ENCODE measurements around the gene PPM1M.

Gene PPM1M

GRCh38 chr3:52256622-52257021 is 11.1 kb downstream of the PPM1M start:
- CTCF ChIA-PET = no interaction called here
- TF ChIP-seq, protein P1, sequence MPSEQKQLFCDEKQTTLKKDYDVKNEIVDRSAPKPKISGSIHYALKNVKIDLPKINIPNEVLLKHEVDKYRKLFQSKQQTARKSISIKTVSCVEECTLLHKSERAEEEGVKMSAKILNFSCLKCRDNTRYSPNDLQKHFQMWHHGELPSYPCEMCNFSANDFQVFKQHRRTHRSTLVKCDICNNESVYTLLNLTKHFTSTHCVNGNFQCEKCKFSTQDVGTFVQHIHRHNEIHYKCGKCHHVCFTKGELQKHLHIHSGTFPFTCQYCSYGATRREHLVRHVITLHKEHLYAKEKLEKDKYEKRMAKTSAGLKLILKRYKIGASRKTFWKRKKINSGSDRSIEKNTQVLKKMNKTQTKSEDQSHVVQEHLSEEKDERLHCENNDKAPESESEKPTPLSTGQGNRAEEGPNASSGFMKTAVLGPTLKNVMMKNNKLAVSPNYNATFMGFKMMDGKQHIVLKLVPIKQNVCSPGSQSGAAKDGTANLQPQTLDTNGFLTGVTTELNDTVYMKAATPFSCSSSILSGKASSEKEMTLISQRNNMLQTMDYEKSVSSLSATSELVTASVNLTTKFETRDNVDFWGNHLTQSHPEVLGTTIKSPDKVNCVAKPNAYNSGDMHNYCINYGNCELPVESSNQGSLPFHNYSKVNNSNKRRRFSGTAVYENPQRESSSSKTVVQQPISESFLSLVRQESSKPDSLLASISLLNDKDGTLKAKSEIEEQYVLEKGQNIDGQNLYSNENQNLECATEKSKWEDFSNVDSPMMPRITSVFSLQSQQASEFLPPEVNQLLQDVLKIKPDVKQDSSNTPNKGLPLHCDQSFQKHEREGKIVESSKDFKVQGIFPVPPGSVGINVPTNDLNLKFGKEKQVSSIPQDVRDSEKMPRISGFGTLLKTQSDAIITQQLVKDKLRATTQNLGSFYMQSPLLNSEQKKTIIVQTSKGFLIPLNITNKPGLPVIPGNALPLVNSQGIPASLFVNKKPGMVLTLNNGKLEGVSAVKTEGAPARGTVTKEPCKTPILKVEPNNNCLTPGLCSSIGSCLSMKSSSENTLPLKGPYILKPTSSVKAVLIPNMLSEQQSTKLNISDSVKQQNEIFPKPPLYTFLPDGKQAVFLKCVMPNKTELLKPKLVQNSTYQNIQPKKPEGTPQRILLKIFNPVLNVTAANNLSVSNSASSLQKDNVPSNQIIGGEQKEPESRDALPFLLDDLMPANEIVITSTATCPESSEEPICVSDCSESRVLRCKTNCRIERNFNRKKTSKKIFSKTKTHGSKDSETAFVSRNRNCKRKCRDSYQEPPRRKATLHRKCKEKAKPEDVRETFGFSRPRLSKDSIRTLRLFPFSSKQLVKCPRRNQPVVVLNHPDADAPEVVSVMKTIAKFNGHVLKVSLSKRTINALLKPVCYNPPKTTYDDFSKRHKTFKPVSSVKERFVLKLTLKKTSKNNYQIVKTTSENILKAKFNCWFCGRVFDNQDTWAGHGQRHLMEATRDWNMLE (tag by site-specific recombination; conservative IDR thresholded peaks at IDR 0.05; ENCODE audit: low read depth) = no peak
- TF ChIP-seq, protein P2, sequence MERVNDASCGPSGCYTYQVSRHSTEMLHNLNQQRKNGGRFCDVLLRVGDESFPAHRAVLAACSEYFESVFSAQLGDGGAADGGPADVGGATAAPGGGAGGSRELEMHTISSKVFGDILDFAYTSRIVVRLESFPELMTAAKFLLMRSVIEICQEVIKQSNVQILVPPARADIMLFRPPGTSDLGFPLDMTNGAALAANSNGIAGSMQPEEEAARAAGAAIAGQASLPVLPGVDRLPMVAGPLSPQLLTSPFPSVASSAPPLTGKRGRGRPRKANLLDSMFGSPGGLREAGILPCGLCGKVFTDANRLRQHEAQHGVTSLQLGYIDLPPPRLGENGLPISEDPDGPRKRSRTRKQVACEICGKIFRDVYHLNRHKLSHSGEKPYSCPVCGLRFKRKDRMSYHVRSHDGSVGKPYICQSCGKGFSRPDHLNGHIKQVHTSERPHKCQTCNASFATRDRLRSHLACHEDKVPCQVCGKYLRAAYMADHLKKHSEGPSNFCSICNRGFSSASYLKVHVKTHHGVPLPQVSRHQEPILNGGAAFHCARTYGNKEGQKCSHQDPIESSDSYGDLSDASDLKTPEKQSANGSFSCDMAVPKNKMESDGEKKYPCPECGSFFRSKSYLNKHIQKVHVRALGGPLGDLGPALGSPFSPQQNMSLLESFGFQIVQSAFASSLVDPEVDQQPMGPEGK (tag by site-specific recombination; IDR thresholded peaks at IDR 0.05) = no peak
- TF ChIP-seq KLF10 (tag by site-specific recombination; IDR thresholded peaks at IDR 0.05) (no peak), ZNF837 (tag by site-specific recombination; IDR thresholded peaks at IDR 0.05) (no peak), ZSCAN16 (tag by site-specific recombination; IDR thresholded peaks at IDR 0.05) (no peak), BCL6B (tag by site-specific recombination; IDR thresholded peaks at IDR 0.05) (no peak), ZNF560 (tag by site-specific recombination; IDR thresholded peaks at IDR 0.05; ENCODE audit: borderline replicate concordance) (no peak), ZNF404 (tag by site-specific recombination; IDR thresholded peaks at IDR 0.05) (no peak), ZNF391 (tag by site-specific recombination; IDR thresholded peaks at IDR 0.05; ENCODE audit: borderline replicate concordance, low read depth) (no peak), ZSCAN23 (tag by site-specific recombination; IDR thresholded peaks at IDR 0.05) (no peak), YY1 (tag by site-specific recombination; IDR thresholded peaks at IDR 0.05) (no peak), HOXD13 (CRISPR knock-in tag; IDR thresholded peaks at IDR 0.05; ENCODE audit: borderline replicate concordance) (no peak), ZNF140 (tag by site-specific recombination; IDR thresholded peaks at IDR 0.05) (no peak), GLIS1 (tag by site-specific recombination; IDR thresholded peaks at IDR 0.05) (no peak)
- Histone ChIP-seq H3K4me1 (ENCODE audit: control insufficient read depth, insufficient read depth, low read length) (no peaks in the 10 kb centered on the region), H3K27ac (ENCODE audit: extremely low read depth, low read depth, low read length) (no peak overlapping the region), H3K9me3 (ENCODE audit: control insufficient read depth, insufficient read depth, low read depth, low read length) (no peaks in the 10 kb centered on the region), H3K36me3 (ENCODE audit: control insufficient read depth in 2 of 2, insufficient read depth in 1 of 2, low read length in 2 of 2) (peaks cover 16 to 97% of the 10 kb centered on the region in 2 experiments; a peak in 2 of 3 replicates), H3K4me3 (ENCODE audit: low read depth, low read length) (no peak overlapping the region)
- POLR2A ChIA-PET = no interaction called here

- H3K27ac ChIP-seq (ENCODE audit: extremely low read depth, low read depth, low read length) = no peak overlapping the region
- ChIA-PET CTCF (interaction anchor here (0.7 kb wide), 1 partner anchor 13 kb away, joined by 5 read pairs; no protein-coding TSS in a partner anchor), POLR2A (no interaction called here)
- no peaks in the 10 kb centered on the region for H3K4me1 ChIP-seq (ENCODE audit: control insufficient read depth, insufficient read depth, low read length)
- H3K4me3 ChIP-seq (ENCODE audit: low read depth, low read length) = no peak overlapping the region
- H3K36me3 ChIP-seq (ENCODE audit: control insufficient read depth in 2 of 2, insufficient read depth in 1 of 2, low read length in 2 of 2) = peaks cover 23 to 99% of the 10 kb centered on the region in 2 experiments
- no peaks in the 10 kb centered on the region for H3K9me3 ChIP-seq (ENCODE audit: control insufficient read depth, insufficient read depth, low read depth, low read length)
- no peak for TF ChIP-seq ZNF274 (IDR thresholded peaks at IDR 0.05; ENCODE audit: low read length)
- TF ChIP-seq ZNF274 (tag by site-specific recombination; IDR thresholded peaks at IDR 0.05; ENCODE audit: borderline replicate concordance) = no peak
- TF ChIP-seq, protein P3, sequence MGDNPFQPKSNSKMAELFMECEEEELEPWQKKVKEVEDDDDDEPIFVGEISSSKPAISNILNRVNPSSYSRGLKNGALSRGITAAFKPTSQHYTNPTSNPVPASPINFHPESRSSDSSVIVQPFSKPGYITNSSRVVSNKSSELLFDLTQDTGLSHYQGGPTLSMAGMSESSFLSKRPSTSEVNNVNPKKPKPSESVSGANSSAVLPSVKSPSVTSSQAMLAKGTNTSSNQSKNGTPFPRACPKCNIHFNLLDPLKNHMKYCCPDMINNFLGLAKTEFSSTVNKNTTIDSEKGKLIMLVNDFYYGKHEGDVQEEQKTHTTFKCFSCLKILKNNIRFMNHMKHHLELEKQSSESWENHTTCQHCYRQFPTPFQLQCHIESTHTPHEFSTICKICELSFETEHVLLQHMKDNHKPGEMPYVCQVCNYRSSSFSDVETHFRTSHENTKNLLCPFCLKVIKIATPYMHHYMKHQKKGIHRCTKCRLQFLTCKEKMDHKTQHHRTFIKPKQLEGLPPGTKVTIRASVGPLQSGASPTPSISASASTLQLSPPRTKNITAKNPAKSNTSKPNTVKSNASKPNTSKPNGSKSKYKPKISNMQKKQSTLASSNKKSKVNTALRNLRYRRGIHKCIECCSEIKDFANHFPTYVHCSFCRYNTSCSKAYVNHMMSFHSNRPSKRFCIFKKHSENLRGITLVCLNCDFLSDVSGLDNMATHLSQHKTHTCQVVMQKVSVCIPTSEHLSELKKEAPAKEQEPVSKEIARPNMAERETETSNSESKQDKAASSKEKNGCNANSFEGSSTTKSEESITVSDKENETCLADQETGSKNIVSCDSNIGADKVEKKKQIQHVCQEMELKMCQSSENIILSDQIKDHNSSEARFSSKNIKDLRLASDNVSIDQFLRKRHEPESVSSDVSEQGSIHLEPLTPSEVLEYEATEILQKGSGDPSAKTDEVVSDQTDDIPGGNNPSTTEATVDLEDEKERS (tag by site-specific recombination; IDR thresholded peaks at IDR 0.05) = no peak
- TF ChIP-seq ELK4 (IDR thresholded peaks at IDR 0.05; ENCODE audit: borderline replicate concordance, low read depth, low read length) = no peak
- no peak for TF ChIP-seq ZNF501 (tag by site-specific recombination; IDR thresholded peaks at IDR 0.05)
- TF ChIP-seq ZNF169 (tag by site-specific recombination; IDR thresholded peaks at IDR 0.05) = no peak
- TF ChIP-seq ZNF707 (tag by site-specific recombination; IDR thresholded peaks at IDR 0.05) = no peak
- no peak for TF ChIP-seq HOXD13 (CRISPR knock-in tag; IDR thresholded peaks at IDR 0.05; ENCODE audit: borderline replicate concordance)
- TF ChIP-seq ZNF184 (tag by site-specific recombination; IDR thresholded peaks at IDR 0.05) = no peak
- TF ChIP-seq ZNF302 (tag by site-specific recombination; IDR thresholded peaks at IDR 0.05; ENCODE audit: low read depth) = no peak
- no peak for TF ChIP-seq ZNF16 (tag by site-specific recombination; IDR thresholded peaks at IDR 0.05; ENCODE audit: low read depth)
These were observed 12.4 kb downstream of the PPM1M start for GRCh38 chr3:52257911-52258310.

All from HEK293 (cell line).